Prostate gland (tissue), 2 donors: ENCODE measurements around the gene MYADML2.

Source experiments
- POLR2AphosphoS5 ChIP-seq: sonication (generic); formaldehyde crosslinking; IDR thresholded peaks from one replicate; pipeline ENCODE4 v1.6.1; 2017; ENCODE audit warnings: antibody characterized with exemption
- TF ChIP-seq, protein P1 (sequence below), 4 experiments: fragments of 200-600 bp in 2 of 4; fragments of 450-650 bp in 2 of 4; sonication (generic) in 2 of 4; IDR thresholded peaks; 1 replicate in 3 of 4; 2 replicates in 1 of 4; pipeline ENCODE4 v1.5.1; 2016 to 2019; ENCODE audit warnings: antibody characterized with exemption in 4 of 4, mild to moderate bottlenecking in 2 of 4, moderate library complexity in 2 of 4

DNA sequence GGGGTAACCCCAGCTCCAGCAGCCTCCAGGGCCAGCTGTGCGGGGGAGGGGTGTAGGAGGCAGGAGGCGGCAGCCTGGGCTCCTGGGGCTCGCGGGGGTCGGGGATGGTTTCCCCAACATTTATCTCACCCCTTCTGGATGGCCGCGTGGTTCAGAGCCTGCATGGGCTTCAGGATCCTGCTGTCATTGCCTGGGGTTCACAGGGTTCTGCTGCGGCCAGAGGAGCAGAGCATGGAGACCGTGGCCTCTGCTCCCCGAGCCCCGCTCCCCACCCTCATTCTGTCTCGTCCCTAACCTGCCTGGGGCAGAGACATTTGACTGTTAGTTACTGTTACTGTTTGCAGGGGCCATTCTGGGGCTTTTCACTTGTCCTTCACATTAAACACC lies 4.9 kb downstream of the MYADML2 start:
- TF ChIP-seq, protein P1, sequence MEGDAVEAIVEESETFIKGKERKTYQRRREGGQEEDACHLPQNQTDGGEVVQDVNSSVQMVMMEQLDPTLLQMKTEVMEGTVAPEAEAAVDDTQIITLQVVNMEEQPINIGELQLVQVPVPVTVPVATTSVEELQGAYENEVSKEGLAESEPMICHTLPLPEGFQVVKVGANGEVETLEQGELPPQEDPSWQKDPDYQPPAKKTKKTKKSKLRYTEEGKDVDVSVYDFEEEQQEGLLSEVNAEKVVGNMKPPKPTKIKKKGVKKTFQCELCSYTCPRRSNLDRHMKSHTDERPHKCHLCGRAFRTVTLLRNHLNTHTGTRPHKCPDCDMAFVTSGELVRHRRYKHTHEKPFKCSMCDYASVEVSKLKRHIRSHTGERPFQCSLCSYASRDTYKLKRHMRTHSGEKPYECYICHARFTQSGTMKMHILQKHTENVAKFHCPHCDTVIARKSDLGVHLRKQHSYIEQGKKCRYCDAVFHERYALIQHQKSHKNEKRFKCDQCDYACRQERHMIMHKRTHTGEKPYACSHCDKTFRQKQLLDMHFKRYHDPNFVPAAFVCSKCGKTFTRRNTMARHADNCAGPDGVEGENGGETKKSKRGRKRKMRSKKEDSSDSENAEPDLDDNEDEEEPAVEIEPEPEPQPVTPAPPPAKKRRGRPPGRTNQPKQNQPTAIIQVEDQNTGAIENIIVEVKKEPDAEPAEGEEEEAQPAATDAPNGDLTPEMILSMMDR (IDR thresholded peaks at IDR 0.05) = no peak
- no peak for TF ChIP-seq POLR2AphosphoS5
